ENCODE data around the gene PTK7.
A peak's percentile ranks its signal among the peaks of the same experiment; 100 is the strongest.
"Not testable (repeated sequence)": the region's sequence is repeated elsewhere in the genome, so short reads cannot be mapped to it uniquely, and the experiment has no call there.

The PTK7 gene

DNA sequence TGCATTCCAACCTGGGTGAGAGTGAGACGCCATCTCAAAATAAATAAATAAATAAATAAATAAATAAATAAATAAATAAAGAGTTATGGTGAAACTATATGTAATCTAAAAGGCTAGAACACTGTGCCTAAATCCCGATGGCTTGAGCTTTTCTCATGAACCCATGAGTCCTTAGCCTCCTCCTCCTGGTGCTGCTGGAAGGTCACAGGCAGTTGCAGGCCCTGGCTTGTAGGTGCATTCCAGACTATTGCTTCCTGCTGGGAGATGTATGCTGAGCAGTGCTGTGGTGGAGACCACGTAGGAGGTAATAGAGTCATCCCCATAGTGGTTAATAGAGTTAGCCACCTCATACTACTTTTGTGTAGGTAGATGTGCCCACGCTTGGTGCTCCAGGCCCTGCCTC, 12.5 kb downstream of the PTK7 start:
- peak; percentile 39 for DNase-seq

DNA sequence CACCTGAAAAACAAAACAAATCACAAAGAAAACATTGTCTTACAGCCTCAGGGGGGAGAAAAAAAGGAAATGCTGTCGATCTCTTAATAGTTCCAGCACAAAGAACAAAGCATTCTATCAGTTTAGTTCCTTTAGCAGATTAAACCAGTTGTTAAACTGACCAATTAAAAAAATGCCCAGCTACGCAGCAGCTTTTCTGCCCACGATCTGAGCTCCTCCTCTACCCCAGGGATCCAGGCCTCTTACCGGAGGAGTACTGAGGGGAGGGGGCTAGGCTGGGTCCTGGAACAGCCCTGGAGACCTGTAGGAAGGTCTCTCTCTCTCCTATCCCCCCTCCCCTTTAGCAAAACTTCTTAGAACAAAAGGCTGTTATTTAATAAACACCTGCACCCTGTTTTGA, 13.4 kb downstream of the PTK7 start:
- DNase-seq = no peak

DNA sequence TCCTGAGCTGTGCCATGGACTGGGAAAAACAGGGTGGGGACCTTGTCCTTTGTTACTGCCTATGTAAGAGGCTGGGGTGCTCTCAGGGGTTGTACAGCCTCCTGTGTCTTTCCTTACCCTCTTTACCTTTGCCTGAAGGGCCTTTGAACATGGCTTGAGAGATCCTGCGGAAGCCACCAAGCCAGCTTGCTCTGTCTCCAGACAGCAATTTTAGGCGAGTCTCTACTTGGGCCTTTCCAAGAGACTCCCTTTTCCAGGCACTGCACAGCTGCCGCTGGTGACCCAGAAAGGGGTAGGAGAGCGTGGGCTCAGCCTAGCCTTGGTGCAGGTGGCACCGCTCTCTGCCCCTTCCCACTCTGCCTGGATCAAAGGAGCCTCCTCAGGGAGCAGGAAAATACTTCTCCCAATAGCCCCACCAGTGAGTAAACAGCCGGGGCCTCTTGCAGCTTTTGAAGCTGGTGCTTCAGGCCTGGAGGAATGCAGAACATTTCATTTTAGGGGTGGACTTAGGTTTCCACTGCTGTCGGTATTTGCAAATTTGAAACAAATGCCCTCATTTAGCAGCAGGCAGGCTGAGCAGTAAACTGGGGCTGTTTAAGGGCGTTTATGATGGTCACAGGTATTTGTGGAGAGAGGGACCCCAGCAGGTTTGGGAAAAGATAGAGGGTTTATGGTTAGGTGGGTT, 13.9 kb downstream of the PTK7 start:
- peak; percentile 54 for DNase-seq

DNA sequence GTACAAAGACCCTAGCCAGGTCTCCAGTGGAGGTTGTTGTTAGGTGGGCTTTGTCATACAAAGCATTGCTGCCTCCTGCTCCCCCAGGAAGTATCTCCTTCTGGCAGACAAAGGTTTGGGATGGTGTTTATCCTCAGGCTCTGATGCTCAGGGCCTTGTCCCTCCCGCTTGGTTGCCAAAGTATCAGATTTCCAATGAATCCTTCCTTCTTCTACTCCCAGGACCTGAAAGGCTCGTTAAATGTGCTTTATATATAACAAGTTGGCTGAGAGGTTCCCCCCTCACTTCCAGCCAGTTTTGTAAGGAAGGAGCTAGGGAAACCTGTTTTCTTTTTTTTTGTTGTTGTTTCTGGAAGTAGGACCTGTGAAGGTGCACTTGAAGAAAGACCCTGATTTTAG, 14.4 kb downstream of the PTK7 start:
- DNase-seq = peak; percentile 27

DNA sequence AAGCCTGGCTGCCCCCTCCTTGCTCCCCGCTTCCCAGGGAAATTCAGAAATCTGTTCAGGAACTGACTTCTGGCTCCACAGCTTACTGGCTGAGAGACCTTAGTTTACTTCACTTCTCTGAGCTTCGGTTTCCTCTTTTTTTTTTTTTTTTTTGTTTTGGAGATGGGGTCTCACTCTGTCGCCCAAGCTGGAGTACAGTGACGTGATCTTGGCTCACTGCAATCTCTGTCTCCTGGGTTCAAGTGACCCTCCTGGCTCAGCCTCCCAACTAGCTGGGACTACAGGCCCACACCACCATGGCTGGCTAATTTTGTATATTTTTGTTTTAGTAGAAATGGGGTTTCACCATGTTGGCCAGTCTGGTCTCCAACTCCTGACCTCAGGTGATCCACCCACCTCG, 14.9 kb downstream of the PTK7 start:
- DNase-seq = no peak

DNA sequence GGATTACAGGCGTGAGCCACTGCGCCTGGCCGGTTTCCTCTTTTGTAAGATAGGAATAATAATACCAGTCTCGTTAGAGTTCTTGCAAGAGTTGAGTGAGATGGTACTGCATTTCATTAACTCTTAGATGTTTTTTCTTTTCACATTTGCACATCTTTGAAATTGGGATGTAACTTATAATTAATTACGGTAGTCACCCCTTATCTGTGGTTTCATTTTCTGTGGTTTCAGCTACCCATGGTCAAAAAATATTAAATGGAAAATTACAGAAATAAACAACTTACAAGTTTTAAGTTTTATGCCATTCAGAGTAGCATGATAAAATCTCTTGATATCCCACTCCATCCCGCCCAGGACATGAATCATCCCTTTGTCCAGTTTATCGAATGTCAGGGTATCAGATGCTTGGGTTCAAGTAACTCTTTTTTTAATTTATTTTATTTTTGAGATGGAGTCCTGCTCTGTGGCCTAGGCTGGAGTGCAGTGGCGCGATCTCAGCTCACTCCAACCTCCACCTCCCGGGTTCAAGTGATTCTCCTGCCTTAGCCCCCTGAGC, 15.4 kb downstream of the PTK7 start:
- no peak for DNase-seq

DNA sequence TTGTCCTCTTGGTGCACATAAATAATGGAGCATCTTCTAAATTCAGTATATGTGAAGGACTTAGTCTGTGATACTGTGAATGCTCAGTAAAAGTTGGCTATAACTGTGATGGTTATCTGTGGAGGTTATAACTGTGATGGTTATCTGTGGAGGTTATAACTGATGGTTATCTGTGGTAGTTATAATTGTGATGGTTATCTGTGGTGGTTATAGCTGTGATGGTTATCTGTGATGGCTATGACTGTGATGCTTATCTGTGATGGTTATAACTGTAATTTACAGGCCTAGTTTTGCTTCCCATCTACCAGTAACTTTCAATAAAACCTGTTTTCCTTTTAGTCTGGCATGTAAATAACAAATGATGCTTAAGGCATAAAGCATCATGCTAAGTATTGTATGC, 16.5 kb downstream of the PTK7 start:
- DNase-seq = no peak

DNA sequence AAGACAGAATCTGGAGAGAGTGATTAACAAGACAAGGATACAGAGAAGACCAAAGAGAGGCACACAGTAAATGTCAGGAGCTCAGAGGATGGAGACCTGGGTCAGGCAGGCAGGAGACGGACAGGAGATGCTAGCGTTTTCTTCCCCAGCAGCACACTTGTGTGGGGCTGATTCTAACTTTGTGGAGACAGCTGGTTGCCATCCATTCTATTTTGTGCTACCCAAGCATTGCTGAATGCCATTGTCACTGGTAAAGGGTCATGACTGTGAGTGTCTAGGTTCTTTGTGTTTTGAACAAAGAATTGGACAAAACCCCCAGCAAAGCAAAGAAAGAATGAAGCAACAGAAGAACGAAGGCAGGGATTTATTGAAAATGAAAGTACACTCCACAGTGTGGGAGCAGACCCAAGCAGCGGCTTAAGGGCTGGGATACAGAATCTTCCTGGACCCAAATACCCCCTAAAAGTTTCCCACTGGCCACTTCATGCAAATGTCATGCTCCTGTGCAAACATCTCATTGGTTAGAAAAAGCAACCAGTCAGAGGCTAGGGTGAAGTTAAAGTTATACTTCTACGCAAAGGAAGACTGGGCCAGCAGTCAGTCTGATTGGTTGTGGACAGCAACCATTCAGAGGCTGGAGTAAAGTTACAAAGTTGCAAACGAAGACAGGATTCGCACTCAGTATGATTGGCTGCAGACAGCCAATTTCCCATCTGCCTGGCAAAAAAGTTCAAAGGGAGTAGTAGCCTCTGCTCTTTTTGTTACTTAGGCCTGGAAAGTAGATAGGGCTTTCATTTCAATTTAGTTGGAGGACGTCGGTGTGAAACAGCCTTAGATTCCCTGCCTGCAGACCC, 17.5 kb downstream of the PTK7 start:
- peak; percentile 84 for DNase-seq

DNA sequence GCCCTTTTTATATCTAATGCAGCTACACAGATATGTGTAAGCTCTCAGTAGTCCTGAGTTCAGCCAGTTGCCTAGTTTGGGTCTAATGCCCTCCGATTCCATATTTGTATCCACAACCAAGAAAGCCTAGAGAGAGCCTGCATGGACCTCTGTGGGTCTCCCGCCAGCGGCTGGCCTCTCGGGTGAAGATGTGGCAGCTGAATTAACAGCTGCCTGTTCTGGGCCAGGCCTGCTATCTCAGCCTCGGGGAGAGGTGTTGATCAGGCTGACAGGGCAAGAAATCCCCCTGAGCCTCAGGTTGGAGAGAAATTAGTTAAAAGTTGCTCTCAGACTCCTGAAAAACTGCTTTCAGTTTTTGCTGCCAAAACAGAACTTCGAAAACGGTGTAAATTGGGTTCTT, 19.8 kb downstream of the PTK7 start:
- DNase-seq = no peak

DNA sequence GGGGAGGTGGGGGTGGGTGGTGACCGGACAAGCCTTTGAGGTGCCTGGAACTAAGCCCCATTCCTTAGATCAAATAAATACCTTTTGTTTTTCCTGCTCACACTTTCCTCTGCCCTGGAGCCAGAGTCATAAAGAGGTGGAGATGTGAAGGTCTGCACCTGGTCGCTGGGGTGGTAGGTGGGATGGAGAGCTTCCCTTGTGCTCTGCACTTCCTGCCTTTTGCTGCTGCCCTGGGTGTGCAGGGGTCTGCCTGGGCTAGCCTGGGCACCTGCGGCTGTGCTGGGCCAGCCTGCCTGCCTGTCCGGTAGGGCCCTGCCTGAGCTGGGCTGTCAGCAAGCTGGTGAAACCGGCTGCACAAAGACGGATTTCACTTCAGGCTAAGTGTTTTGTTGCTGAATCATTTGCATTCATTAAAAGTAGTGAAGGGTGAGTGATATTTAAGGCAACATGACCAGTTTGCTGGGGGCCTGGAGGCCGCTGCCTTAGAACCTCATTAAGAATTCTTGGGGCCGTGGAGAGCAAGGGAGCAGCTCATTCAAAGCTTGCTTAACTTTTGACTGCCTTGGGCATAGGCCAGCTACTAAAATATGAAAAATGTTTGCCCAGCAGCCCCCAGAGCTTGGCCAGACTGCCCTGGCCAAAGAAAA, 20.5 kb downstream of the PTK7 start:
- peak; percentile 76 for DNase-seq

DNA sequence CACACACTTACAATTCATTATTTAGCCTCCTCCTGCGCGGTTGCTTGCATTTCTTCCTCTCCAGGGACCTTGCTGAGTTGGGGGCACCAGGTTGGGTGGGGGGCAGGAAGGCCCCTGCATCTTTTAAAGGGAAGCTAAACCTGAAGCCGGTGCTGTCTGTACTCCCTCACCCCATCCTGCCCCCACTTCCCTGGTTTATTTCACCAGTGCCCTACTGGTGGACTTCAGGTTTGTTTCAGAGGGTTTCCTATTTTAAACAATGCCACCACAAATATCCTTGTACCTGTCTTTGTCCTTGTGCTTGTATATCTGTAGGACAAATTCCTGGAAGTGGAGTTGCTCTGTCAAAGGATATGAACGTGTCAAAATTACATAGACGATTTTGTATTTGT, 21.0 kb downstream of the PTK7 start:
- no peak for DNase-seq

DNA sequence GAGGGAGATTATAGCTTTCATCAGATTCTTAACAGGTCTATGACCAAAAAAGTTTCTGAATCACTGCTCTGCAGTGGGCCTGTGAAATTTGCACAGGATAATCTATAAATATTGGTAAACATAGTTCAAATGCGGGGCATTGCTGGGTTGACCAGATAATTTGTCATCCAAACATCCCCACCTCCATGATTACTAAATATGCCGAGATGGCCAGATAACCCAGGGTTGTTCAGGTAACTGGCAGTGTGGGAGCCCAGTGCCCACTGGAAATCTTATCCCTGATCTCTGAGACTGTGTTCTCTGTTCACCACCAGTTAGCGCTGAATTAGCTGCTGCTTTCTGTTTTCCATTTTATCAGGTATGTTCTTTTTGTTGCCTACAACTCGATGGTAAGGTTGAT, 21.4 kb downstream of the PTK7 start:
- no peak for DNase-seq

DNA sequence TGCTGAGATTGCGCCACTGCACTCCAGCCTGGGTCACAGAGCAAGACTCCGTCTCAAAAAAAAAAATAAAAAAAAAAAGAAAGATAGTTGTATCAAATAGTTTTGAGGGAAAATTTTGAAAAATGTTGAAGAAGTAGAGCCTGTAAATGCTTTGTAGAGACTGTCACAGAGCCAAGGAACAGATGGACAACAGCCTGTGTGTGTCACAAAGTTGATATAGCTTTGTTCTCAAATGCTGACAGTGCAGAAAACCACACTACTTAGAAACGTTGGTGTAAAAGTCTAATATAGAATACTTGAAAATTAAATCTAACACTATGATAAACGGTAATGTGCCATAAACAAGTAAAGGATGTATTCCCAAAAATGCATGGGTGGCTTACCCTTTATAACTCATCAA, 25.4 kb downstream of the PTK7 start:
- DNase-seq = no peak

DNA sequence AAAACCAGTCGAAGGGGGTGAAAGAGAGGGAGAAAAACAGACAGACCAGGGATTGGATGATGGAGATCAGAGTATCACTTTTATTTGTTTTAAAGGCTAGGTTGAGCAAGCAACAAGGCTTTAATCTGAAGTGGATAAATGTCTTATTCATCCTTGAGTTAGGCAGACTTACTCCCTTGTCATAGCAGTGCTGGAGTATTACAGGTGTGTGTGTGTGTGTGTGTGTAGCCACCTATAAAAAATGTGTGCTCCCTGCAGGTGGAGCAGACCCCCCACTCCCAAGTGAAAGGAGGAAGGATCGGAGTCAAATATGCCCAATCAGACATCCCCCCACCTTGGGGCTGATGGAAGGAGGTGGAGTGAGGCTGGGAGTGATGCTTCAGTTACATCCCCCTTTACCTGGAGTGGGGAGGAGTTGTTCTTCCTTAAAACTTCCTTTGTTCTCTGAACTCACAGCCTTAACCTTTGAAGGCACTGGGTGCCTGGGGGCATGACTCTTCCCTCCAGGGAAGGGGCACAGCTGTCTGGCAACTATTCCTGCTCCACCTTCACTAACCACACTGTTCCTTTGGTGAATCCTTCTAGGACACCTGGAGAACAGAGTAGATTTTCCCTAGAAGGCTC, 27.3 kb downstream of the PTK7 start:
- no peak for DNase-seq

DNA sequence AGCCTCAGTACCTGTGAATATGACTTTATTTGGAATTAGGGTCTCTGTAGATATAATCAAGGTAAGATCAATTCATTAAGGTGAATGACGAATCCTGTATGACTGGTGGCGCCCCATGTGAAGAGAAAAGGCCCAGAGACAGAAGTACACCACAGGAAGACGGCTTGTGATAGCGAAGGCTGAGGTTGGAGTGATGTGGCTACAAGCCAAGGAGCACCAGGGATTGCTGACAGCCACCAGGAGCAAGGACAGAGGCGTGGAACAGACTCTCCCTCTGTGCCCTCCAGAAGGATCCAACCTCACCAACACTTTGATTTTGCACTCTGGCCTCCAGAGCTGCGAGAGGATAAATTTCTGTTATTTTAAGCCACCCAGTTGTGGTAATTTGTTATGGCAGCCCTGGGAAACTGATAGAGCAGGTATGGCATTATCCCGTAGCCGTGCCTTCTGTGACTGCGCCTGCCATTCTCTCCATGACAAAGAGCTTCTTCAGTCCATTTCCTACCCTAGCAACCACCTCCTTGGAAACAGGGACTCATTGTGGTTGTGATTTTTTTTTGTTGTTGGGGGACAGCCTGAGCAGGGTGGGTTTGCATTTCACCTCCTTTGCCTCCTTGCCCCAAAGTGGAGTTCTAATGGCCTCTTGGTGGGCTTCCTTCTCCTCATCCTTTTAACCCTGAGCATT, 29.6 kb downstream of the PTK7 start:
- no peak for DNase-seq

DNA sequence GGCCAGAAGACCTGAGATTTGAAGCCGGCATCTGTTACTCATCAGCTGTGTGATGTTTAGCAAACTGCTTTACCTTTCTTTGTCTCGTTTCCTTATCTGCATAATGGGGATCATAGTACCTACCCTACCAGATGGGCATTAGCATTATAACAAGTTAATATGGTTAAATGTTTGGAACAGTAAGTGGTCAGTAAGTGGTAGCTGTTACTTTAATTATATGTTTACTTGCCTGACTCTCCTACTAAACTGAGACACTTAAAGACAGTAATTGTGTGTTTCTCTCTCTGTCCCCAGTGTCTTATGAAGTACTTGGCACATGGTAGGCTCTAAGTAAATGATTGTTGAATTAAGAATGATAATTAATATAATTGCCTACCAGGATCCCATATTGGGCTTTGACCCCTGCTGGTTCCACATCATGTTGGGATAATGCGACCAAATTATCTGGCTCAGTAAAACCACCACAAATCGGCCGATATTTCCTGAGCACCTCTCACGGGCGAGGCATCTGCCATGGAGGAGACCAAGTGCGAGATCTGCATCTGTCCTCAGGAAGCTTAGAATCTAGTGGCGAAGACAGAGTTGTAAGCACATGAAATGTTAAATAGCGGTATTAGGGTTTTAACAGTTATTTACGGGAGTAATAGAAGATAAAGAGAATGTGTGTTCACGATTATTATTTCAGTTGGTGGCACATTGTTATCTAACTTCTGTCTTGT, 31.4 kb downstream of the PTK7 start:
- no peak for DNase-seq

DNA sequence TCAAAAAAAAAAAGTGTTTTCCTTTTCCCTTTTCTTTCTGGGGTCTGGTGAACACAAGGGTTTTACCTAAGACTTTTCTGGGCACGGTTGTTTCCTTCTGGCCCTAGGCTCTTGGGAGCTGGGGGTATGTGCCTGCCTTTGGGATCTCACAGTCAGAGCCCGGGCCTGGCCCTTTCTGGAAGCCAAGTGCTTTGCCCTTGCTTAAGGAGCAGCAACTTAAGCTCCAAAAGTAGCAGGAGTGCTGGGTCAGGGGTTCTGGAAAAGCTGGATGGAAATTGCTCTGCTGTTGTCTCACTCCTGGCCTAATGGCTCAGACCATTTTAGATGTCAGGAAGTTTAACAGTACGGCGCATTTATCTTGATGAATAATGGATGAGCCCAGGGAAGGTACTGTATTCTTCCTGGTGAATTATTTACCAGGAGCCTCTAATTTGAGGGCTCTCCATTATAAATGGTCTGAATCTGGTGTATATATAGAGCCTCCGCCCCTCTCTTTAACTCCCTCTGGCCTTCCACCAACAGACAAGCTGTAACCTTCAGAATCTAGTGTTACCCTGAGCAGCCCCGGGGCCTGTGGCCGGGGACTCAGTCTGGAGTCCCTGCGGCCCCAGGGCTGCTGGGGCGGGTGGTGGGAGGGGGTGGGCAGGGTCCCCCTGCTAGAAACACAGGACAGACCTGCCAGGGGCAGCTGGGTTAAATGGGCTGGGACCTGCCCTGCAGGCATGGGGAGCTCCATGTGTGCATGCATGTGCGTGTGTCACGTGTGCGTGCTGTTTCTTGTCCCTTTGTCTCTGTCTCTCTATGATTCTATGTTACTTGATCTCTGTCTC, 37.5 kb downstream of the PTK7 start:
- peak; percentile 46 for DNase-seq

DNA sequence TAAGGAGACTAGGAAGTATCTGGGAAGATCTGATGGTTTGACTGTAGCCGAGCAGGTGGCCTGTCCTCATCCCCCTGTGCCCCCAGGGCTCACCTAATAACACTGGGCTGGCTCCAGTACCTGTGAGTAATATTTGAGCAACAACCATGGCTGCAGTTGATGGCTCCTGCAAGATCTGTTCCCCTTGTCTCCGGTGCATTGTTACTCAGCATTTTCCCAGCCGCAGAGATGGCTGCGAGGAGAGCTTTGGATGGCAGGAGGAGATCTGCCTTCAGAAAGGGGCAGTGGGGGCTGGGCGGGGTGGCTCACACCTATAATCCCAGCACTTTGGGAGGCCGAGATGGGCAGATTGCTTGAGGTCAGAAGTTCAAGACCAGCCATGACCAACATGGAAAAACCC, 39.3 kb downstream of the PTK7 start:
- DNase-seq = peak; percentile 46

DNA sequence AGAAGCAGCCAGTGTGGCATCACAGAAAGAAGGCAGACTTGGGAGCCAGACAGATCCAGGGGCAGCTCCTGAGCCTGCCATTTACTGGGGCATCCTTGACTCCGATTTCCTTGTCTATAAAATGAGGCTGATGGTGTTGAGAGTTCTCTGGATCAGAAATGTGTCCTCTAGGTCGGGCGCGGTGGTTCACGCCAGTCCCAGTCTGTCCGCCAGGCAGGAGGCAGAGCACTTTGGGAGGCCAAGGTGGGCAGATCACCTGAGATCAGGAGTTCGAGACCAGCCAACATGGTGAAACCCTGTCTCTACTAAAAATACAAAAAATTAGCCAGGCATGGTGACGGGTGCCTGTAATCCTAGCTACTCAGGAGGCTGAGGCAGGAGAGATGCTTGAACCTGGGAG, 41.4 kb downstream of the PTK7 start:
- not testable (repeated sequence) for DNase-seq

DNA sequence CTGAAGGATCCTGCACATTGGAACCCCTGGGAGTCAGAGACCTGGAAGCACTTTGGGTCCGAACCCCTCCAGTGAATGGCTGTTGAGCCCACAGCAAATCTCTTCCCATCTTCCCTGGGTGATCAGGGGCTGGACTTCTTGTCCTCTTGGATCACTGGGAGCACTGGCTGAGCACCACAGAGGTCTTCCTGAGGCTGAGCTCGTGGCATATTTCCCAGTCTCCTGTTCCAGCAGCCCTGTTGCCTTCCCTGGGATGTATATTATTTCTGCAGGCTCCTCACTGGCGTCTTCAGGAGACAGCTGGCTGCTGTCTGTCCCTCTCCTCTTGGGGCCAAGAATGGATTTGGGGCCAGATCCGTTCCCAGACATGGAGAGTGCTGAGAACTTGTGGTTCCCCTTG, 43.4 kb downstream of the PTK7 start:
- DNase-seq = no peak

Measured in fibroblast of skin of right quadriceps (primary cell).